ENCODE measurements around the gene GPX2.

- TF ChIP-seq TCF7L2 (IDR thresholded peaks at IDR 0.05; ENCODE audit: low read depth, low read length), result no peak
- TF ChIP-seq CTCF (IDR thresholded peaks at IDR 0.05), result no peak
These were observed 12.8 kb upstream of the GPX2 start for GRCh38 chr14:64955297-64955696.

Data from Panc1 (cell line).